ENCODE measurements around the gene BRAT1.

BRAT1 gene

DNA sequence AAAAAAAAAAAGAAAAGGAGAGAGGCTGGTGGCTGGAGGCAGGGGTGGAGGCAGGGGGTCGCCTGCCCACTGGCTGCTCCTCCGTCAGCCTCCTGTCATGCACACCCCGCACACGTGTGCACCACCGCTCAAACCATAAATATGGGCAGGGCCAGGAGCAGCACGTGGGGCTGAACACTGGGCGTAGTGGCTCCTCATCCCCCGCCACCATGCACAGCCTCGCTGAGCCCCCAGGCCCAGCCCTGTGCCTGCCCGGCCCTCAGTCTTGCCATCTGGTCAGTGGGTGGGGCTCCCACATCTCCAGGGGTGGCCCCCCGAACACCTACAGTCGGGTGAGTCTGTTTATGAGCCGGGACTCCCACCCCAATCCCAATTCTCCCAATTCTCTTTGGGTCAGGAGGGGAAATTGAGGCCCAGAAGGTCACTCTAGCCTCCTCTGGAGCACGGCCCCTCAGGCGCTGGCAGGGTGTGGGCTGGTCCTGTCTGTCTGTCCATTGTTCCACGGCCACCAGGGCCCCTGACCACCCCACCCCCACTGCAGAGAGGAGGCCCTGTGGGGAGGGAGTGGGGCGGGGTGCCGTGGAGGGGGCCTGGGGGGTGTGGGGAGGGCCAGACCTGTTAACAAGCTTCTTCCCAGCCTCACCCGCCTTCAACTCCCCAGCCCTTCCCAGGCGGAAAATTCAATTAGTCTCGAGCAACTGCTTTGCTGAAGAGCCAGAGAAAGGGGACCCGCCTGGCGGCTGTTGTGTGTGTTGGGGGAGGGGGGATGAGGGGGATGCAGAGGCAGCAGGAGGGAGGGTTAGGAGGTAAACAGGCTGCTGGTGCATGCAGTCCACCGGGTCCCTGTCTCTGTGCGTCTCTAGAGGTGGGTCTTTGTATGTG lies 59.7 kb downstream of the BRAT1 start:
- no peak for DNase-seq (ENCODE audit: low spot score)

DNA sequence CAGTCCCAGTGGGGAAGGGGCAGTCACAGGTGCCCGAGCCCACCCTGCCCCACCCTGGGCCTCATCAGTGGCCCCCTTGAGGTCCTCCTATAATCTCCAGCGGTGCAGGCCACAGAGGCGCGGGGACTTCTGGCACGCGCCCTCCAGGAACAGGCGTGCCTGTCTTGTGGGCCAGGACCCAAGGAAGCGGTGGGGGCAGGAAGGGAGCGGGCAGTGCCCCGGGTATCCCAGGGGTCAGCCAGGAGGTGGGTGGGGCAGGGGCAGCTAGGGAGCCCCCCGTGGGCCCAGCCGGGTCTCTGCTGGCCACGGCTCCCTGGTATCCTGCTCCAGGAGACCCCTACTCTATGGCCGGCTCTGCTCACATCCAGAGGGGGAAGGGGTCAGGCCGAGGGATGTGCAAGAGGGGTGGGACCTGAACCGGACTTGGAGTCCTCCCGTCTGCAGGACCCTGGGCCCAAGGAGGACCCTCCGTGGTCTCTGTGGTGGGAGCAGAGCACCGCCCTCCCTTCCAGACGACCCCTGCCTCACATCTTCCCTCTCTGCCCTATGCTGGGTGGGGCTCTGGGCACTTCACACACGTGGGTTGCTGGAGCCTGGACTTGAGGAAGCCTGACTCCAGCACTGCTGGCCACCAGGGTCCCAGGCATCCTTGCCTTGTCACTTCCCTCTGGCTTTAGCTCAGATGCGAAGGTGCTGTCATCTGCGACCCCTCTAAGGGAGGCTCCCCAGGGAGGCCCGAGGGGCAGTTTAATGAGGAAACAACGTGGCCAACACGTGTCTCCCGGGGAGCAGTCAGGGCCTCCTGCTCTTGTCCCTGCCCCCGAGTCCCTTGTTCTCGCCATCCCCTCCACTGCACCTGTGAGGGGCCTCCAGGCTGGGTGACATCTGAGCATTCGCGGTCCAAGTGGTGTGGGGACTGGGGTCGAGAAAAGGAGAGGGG lies 60.9 kb downstream of the BRAT1 start:
- DNase-seq (ENCODE audit: low spot score) = no peak

- DNase-seq (ENCODE audit: low spot score) = no peak
These were observed 61.8 kb downstream of the BRAT1 start for GRCh38 chr7:2493205-2494164.

GRCh38 chr7:2492038-2492437 lies 63.3 kb downstream of the BRAT1 start:
- no peak for DNase-seq (ENCODE audit: low spot score)

DNA sequence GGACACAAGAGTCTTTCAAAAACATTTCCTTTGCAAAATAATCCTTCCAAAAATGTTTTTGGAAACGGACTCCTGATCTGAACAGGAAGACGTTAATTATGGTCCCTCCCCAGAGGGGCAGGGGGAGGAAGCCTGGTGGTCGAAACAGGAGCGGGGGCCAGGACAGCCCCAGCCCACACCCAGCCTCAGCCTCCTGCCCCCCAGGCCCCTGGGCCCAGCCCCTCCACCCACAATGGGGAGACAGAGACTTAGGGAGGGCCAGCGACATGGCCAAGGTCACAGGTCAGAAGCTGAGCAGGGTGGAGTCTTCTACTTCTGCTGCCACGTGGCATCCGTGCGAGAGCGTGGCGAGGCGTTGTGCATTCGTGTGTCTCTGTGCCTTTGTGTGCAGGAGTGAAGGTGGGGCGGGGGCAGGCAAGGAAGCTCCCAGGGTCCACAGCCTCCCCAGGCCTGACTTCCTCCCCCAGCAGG lies 65.1 kb downstream of the BRAT1 start:
- DNase-seq (ENCODE audit: low spot score) = no peak

DNA sequence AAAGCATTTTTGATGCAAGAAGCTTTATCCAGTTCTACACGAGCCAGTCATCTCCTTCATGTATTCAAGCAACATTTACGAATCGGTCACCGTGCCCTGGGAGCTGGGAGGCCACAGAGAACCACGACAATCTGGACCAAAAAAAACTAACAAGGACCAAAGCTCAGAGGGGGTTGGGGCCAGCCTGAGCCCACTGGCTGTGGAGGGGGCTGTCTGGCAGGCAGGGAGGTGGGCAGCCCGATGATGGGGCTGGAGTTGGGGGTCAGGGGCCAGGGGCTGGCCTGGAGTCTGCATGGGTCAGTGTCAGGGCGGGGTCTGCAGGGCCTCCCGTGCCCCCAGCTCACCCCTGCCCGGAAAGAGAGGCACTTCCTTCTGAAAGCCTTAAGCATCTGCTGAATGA lies 66.6 kb downstream of the BRAT1 start:
- DNase-seq (ENCODE audit: low spot score) = no peak

DNA sequence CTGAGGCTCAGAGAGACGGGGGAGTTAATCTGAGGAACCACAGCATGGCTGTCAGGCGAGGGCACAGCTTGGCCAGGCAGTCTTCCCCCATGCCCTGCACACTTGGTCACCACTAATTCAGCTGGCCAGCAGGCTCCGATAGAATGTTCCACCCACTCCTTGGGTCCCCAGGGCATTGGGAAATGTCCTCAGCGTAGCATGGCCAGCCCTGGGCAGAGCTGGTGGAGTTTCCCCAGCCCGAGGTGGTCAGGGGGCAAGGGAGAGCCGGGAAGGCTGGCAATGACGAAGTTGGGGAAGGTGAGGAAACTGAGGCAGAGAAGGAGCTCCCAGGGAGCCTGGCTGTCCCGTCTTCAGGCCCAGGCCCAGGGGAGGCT lies 67.1 kb downstream of the BRAT1 start:
- no peak for DNase-seq (ENCODE audit: low spot score)

Data from hematopoietic multipotent progenitor cell treated with erythropoietin and hydrocortisone succinate and interleukin-3 and kit ligand, for 17 days (in vitro differentiated cells).